GM21447 (cell line): Measurements from ENCODE around the gene PRDM8.

Experiments used
- ATAC-seq: cut with Tn5 transposase; IDR thresholded peaks from one replicate; pipeline ENCODE4 v1.9.1; 2021; ENCODE audit not compliant: unreplicated experiment

Gene PRDM8

DNA sequence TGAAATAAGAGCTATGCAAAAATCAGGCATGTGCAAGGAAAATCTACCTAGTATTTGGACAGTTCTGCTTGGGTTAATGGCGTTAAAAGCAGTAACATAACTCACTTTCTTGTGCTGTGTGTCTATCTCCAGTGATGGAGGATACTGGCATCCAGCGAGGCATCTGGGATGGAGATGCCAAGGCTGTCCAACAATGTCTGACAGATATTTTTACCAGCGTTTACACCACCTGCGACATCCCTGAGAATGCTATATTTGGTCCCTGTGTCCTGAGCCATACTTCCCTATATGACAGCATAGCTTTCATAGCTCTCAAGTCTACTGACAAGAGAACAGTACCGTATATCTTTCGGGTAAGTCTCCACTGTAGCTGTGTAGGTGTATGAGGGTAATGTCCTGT lies 2.6 kb downstream of the PRDM8 start:
- ATAC-seq = no peak

GRCh38 chr4:80201252-80202151 lies 4.2 kb downstream of the PRDM8 start:
- ATAC-seq = peak; percentile 12

GRCh38 chr4:80202190-80202711 lies 4.9 kb downstream of the PRDM8 start:
- ATAC-seq = peak; percentile 75

DNA sequence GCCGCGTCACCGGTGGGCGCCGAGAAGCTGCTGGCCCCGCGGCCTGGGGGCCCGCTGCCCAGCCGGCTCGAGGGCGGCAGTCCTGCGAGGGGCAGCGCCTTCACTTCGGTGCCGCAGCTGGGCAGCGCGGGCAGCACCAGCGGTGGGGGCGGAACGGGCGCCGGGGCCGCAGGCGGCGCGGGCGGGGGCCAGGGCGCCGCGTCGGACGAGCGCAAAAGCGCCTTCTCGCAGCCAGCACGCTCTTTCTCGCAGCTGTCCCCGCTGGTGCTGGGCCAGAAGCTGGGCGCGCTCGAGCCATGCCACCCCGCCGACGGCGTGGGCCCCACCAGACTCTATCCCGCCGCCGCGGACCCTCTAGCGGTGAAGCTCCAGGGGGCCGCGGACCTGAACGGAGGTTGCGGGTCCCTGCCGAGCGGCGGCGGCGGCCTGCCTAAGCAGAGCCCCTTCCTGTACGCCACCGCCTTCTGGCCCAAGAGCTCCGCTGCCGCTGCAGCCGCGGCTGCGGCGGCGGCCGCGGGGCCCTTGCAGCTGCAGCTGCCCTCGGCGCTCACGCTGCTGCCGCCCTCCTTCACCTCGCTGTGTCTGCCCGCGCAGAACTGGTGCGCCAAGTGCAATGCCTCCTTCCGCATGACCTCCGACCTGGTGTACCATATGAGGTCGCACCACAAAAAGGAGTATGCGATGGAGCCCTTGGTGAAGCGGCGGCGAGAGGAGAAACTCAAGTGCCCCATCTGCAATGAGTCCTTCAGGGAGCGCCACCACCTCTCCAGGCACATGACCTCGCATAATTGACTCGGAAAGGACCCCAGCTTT lies 5.6 kb downstream of the PRDM8 start:
- ATAC-seq = peak; percentile 47

GRCh38 chr4:80204433-80205011 lies 7.2 kb downstream of the PRDM8 start:
- ATAC-seq = no peak

DNA sequence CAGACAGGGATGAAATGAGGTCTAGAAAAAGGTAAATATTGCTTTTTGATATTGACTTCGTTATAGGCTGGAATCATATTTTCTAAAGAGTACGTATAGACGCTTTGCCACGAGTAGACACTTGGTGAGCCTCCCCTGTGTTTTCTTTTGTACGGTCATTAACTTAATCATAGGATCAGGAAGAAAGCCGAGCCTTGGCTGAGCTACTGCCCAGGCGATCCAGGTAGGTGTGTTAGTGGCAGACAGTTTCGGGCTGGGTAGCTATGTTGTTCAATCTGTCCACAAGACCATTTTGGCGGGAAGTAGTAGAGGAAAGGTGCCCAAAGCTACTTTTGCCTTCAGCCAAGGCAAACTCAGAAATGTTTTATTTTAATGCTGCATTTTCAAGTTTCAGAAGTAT lies 8.8 kb downstream of the PRDM8 start:
- ATAC-seq = no peak

DNA sequence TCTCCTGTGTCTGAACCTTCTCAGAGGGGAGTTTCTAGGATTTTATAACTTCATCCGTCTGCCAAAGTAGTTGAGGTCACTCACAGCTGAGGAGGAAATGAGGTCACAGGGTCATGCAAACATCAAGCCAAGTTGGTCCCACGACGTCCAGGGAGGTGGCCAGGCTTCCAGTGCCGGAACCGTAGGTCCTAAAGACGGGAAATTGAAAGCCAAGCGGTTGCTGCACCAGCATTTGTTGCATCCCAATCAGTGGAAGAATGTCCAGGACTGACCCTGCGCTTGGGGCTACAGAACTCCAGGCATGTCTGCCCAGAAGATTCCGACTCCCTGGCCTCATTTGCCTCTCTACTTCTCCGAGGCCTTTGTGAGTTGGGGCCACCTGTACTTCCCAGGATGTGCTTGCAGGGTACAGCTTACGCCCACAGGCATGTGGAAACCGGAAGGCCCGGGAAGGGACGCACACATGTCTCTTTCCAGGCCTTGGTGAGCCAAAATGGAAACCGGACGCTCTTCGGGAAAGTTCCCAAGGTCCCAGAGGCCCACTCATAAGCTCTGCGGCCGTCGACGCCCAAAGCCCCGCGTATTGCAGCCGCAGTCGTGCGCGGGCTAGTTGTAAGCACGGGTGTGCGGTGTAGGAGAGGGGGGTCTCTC lies 9.3 kb downstream of the PRDM8 start:
- ATAC-seq = no peak

DNA sequence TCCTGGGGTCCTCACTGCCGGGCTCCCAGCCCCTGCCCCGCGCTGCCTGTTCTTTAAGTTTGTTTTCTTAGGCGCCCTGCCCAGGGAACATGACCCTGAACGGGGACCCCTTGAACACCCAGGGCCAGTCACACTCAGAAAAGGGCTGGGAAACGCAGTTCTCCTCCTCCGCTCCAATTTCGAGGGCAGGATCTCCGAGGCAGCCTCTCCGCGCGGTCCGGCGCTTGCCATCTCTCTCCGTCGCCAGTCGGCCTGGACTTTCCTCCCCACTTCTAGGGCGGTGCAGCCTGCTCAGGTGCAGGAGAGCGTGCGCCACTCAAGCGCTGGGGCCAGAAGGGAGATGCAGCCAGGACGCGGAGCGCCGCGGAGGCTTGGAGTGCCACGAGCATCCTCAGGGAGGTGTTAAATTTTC lies 9.9 kb downstream of the PRDM8 start:
- ATAC-seq = no peak

GRCh38 chr4:80207664-80208063 lies 10.4 kb downstream of the PRDM8 start:
- no peak for ATAC-seq

GRCh38 chr4:80208610-80209339 lies 11.5 kb downstream of the PRDM8 start:
- no peak for ATAC-seq

- no peak for ATAC-seq
Measured at GRCh38 chr4:80209340-80209701, 12.0 kb downstream of the PRDM8 start.

DNA sequence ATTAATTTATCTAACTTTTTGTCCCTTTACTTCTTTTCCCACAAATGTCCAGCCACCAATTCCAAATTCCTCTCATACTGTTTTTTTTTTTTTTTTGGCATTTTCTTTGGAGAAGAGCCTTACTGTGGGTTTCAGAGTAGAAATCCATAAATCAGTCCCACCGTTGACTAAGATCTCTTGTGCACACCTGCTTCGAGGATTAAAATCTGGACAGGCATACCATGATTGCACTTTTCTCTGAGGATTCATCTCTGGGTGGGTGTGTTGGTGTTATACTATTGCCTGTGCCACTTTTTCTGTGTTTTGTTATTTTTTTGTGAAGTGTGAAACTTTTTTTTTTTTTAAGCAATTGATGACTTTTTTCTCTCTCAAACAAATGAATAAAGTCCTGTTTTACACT lies 13.2 kb downstream of the PRDM8 start:
- no peak for ATAC-seq

GRCh38 chr4:80213117-80213815 lies 16.0 kb downstream of the PRDM8 start:
- ATAC-seq = no peak

GRCh38 chr4:80215449-80216052 lies 18.2 kb downstream of the PRDM8 start:
- no peak for ATAC-seq

DNA sequence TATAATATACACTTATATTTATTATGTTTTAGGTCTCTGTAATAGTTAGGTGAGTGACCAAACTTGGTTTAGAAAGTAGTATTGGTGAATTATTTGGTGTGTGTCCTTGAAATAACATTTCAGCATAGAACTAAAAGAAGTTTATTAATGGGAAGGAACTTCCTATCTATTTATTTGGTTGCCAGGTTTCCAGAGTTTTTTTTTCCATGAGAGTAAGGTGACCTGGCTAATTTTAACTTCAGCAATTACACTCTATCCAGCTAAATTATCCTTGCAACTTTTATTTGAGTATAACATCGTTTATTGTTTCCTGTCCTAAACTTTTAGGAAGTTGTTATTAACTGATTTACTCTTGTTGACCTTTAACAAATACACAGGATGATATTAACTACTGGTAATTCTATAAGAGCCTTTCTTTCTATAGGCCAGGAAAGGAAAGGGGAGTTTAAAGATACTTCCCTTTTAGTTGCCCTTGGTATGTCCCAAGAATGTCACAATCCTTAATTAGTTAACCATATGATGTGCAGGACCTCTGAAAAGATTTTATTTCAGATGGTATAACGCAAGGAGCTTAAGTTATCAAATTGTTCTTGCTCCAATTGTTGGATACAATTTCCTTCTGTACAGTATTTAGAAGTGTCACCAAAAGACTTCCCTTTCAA lies 18.9 kb downstream of the PRDM8 start:
- ATAC-seq = no peak

- no peak for ATAC-seq
Measured at GRCh38 chr4:80219301-80220025, 22.2 kb downstream of the PRDM8 start.

DNA sequence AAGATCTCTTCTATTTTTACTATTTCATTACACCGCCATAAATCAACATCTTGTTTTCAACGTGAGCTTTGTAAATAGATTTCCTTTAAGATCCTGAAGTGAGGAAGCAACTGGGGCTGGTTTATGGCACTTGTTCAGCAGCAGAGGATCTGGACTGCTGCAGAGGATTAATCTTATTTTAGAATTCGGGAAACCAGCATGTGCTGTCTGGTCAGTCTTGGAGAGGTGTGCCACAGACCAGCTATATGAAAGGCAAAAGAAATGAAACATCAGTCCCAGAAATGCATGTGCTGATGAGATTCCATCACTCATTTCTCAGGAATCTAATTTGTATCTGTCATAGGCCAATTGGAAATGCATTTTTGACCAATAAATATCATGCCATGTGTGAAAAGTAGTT lies 23.4 kb downstream of the PRDM8 start:
- ATAC-seq = no peak

DNA sequence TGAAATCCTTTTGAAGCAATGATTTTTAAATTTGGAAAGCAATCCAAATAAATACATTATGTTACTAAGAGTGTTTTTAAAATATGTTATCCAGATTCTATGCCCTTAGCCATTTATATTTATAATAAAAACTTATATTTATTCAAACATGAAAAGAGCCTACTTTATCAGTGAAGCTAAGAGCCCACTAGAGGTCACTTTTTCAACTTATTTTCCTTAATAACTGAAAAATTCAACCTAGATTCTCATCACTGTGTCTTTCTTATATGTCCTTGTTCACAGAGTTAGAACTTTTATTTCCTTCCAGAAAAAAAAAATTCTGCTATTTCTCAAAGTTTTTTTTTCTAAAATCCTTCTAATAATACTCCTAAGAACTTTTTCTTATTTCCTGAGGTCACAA lies 23.9 kb downstream of the PRDM8 start:
- no peak for ATAC-seq
